NCI-H748 (cell line): ENCODE results near the gene ST8SIA1.

Source experiments
- DNase-seq: peaks from one replicate; lab custom pipeline; 2025; ENCODE audit not compliant: unreplicated experiment; lab: John Stamatoyannopoulos, UW

ST8SIA1 gene

DNA sequence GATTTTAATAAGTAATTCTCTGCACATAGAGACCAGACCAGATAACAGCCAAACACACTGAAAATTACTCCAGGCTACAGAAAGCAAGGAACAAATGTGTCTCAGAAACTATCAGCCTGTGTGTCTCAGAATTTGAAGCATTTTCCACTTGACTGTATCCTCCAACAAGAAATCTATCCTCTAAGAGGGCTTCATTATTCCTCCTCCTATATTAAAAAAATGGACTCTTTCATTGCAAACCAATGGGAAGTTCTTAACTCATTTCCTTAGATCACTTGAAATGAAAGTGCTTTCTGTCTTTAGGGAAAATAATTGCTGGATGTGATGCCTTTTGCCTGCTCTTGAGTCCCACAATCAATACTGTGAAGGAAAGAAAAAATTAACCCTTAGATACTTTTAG, 2.3 kb downstream of the ST8SIA1 start:
- no peak for DNase-seq

DNA sequence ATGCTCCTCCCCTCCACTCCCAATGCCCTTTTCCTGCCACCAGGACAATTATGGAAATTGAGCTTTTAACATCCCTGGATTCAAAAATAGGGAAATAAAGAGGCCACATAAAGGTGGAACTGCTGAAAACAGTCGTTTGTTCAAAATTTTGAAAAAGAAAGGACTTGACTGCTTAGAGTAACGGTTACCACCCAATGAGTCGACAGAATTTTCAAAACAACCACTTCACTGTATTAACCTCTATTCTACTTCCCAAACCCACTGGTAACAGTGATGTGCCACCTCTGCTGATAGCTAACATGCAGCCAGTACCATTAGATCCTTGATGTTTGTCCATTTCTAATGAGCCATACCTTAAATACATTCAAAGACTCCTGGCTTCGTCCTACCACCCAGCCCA, 4.9 kb downstream of the ST8SIA1 start:
- DNase-seq = no peak

DNA sequence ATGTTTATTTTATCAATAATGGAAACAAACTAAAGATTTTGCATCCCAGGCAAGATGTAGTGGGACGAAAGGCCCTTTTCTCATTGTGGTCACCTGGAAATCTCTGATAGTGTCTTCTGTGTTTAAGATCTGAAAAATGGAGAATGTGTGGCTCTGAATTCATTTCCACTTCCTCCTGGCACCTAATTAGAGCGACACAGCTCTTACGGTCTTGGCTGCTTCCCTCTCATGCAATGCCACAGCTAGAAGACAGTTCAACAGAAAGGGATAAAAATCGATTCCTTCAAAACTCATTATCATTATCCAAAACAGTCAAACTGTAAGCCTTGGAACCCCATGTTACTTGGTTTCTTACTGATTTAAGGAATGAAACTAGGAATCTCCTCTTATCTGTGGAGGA, 9.3 kb downstream of the ST8SIA1 start:
- no peak for DNase-seq

DNA sequence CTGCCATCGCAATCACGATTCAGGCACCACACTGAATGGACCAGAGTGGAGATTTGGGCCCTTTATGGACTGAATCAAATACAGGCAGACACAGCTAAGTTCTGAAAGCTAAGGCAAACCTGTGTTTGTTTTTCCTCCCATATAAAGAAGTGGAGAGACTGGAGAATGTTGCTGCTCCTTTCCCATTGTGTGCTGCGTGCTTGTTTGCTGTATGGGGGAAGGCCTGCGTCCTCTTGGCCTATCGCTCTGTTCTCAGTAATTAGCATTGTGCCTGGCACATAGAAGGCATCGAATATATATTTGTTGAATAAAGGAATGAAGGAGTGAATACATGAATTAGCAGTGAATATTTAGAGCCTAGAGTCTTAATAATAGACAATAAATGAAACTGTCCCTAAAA, 12.4 kb downstream of the ST8SIA1 start:
- no peak for DNase-seq

DNA sequence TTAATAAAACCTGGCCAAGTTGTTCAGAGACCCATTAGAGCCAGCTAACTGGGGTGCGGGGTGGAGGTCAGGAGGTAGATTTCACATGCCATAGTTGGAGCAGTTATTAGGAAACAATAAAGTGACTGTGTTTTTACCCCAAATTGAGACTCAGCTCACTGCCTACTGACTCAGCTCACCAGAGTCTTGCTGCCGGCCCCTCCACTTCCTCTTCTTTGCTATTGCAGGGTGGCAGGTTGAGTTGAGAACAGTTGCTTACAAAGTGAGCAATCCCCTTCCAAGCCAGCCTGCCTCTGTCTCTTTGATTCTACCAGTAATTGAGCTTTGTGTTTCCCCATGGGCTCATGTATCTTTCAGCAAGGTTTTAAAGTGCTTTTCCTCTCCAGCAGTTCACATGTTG, 12.9 kb downstream of the ST8SIA1 start:
- DNase-seq = no peak

DNA sequence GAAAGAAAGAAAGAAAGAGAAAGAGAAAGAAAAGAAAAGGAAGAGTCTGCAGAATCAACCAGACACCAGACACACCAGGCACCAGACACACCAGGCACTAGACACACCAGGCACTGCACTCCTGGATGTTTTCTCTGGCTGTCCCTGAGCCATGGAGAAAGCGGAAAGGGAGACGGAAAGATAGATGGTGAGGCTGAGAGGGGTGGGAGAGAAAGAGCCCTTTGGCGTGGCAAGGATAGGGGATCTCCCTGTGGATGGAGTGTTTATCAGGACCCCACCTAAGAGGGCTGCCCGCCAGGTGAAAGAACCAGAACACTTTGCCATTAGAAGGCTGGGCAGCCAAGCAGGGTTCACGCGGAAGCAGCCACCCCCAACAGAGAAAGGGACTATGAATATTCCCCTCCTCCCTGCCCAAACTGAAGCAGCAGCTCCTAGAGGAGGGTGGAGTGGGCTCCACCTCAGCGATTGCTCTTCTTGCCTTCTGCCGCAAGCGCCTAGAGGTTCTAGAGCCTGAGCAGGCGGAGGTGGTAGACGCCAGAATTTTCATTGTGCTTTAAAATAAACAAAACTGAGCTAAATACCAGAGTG, 13.4 kb downstream of the ST8SIA1 start:
- no peak for DNase-seq

DNA sequence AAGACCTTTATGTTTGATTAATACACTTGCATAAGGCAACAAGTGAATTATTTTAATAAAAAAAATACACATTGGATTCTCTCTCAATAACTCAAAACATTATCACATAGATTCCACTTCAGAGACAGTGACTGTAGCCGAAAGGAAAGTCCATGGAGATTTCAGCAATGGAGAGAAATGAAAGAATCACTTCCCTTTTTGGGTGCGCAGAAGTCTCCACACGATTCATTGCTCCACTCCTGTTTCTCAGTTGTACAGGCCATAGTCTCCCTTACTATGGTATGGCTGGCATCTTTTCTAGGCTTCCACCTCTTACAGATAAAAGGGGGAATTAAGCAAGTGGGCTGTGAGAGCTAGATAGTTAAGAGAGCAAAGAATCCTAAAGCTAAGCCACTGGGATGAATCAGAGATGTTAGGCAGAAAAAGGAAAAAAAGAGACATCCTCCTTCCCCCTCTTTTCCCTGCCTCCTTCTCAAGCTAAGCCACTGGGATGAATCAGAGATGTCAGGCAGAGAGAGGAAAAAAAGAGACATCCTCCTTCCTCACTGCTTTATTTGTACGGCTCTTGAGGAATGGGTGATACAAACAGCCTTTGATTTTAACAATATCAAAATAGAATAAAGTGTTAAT, 16.3 kb downstream of the ST8SIA1 start:
- no peak for DNase-seq

DNA sequence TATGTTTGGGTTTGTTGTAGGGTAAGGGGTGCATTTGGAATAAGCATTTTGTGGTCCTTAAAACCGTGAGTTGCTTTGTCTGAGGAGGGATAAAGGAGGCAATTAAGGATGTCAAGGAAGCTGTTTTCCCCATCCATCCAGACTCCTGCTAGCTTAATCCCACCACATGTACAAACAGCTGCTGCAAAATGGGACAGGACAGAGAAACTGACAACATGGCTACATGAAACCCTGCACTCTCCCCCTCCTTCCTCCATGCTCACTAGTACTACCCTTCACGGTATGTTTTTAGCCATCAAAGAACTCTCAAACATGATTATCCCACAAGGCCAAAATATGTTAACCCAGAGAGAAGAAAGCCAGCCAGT, 20.6 kb downstream of the ST8SIA1 start:
- no peak for DNase-seq

DNA sequence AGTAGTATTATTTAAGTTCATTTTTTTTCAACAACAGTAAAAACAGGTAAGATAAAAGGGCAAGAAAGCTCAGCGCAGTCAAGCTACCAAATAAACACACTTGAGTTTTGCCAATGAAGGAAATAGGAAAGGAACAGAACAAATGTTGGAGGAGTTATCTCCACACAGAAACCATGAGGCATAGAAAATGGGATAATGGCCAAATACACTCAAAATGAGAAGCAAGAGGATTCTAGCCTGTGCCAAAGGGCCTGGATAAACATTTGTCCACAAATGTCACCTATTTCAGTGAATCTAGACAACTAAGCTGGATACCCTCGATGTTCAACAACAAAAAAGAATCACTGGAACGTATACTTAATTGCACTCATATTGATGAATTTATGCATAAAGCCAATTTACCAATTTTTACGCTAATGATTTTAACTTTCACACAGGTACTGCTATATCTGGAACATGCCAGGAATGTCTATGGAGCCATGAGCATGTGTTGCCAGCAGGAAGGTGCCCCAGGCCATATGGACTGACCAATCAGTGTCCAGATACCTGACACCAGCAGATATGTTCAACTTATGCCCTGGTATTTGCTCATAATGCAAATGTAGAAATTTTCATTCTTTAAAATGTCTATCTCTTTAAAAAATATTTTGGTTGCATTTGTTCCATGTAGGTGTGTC, 21.1 kb downstream of the ST8SIA1 start:
- no peak for DNase-seq

DNA sequence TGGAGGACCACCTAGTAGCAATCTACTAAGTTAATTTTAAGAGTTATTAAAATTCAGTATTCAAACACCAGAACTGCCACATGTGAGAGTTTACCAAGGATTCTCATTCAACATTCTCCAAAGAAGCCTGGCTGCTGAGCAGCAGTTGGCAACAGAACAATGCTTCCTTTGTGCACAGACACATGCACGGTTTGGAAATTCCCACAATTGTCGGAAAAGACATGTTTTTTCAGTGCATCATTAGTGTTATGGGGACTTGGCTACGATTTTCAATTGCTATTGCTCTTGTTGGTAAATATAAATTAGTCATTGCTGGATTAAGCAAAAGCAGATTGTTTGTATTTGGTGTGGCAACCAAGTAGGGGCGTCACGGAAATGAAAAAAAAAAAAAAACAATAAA, 22.2 kb downstream of the ST8SIA1 start:
- DNase-seq = peak; percentile 9

DNA sequence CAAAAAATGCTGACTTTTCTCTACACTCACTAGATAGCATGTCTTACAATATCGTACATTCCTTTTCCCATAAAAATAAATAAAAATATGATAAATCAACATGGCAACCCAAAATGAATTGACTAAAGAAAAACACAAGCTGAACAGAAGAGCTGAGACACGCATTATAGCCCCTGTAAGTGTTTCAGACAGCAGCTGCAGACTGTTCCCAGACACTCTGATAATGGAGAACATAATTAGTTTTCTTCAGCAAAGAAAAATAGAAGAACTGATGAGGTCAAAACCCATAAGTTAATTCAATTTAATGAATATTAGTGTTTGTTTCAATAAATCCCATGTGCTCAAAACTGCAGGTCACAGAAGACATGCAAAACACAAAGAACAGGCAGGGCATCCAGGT, 23.8 kb downstream of the ST8SIA1 start:
- no peak for DNase-seq

DNA sequence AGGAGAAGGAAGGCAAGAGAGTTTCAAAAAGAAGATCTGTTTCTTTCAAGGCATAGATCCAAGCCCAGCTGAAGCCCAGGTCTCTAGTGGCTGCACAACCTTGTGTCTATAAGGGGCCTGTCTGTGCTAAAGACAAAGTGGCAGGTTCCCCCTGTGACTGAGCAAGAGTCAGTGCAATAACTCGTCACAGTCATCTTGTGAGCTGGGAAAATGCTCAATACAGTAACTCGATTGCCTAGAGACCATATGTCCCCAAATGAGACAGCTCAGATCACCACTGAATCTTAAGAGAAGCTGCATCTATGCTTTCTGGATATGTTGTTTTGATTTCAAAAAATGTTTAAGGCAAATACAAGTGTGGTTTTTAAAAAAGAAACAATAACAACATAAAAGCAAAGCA, 24.2 kb downstream of the ST8SIA1 start:
- DNase-seq = no peak

DNA sequence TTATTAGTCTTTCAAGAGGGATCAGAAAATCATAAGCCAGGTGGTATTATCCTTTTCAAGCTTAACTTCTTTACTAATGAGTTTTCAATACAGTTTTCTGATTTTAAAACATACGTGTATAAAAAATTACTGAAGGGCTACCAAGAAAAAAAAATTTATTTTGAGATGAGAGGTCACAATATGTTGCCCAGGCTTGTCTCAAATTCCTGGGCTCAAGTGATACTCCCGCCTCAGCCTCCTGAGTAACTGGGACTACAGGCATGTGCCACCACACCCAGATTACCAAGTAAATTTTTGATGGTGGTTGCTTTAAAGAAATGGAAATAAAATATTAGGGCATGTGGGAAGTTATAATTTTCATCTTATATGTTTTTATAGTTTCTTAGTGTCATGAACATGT, 26.7 kb downstream of the ST8SIA1 start:
- DNase-seq = no peak

DNA sequence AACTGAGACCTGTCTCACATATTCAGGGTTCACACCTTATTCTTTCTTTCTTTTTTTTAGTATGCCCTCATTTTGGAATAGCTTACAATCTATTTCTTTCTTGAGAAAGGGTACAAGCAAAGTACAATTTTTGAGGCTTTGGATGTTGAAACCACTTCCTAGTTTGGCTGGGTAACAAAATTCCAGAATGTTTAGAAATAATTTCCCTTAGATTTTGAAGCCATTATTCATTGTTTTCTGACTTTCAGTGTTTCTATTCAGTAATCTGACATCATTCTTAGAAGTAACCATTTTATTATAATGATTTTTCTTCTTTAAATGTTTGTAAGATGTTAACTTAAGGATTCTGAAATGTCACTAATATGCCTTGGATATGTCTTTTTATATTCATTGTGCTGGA, 28.2 kb downstream of the ST8SIA1 start:
- DNase-seq = no peak

DNA sequence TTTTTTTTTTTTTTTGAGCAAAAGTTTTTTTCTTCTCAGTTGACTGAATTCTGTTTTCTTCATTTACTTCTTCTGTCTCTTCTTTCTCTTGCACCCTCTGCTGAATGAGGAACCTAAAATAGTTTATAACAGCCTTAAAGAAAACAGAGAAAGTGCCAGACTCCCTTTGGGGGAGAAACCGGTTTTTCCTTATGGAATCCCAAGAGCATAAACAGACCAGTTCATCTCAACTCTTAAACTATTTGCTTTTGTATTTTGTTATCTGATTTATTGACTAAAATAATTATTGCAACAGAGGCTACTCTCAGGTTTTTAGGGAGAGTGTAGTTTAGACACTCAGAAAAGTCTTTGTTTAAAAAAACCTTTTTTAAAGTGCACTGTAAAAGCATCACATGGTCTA, 30.2 kb downstream of the ST8SIA1 start:
- DNase-seq = no peak

DNA sequence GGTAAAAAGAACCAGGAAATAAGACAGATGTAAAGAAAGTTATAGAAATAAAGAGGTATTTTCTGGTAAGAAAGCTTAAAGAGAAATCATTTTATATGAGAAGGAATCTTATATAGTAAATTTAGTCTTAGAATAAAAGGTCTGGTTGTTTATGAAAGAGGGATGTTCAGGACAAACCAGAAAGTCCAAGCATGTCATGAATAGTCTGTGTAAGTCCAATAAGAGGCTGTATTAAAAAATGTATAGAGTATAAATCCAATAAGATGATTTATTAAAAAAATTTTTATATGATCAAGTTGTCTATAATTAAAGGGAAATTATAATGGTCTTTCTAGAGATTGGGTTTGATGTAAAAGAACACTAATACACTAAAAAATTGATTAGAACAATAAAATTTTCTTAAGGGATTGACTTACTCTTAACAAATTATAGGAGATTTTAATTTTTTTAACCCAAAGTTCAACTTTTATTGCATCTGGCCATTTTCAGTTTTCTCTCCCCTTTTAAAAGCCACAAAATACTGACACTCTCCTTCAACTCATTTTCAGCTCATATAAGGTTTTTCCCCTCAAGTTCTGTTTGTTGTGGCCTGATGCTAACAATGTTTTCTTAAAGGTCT, 35.1 kb downstream of the ST8SIA1 start:
- no peak for DNase-seq

DNA sequence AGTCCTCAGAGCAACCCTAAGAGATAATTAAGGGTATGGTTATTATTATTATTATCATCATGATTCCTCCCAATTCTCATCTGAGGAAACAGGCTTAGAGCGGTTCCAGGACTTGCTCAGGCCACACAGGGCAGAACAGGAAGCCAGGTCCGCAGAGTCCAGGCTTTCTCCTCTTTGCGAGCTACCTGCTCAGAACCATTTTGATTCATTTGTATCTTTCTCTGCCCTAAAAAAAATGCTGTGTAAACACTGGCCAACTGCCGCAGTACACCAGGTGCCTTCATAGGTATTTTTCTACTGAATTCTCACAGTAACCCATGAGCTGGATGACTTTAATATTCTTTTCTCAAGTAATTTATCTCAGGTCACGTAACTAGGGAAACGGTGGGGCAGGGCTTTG, 45.3 kb downstream of the ST8SIA1 start:
- DNase-seq = no peak

DNA sequence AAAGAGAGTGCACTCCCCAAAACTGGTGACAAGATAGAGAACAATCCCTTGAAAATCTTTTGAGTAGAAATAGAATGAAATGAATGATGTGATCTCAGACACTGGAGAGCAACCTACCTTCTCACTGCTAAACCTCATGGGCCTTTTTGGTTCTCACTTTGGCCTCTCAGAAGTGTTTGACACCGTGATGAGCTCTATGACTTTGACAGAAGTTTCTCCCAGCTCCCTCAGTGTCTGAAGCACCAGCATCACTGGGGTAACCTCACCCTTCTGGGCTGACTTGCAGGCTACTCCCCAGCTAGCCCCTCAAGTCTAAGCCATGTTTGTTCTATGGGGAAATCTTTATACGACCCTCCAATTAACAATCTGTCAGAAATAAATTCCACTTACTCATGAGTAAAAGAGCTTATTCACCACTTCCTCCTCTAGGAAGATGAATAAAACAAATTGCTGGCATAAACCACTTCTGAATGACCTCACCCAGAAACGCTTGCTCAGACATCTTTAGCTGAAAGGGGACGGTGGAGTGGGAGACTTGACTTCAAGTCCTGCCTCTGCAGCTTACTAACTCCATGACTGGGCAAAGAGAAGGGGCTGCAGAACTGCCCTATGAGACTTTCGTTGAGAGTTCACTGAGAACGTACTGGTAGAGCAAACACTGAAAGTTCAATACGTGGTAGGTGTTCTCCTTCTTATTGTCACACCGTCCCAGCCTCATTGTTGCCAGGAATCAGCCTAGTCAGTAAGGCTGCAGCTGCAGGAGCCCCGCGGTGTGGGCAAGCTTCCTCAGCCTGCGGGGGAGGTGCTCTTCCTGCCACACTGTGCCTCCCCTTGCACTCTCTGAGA, 46.5 kb downstream of the ST8SIA1 start:
- DNase-seq = peak; percentile 20

DNA sequence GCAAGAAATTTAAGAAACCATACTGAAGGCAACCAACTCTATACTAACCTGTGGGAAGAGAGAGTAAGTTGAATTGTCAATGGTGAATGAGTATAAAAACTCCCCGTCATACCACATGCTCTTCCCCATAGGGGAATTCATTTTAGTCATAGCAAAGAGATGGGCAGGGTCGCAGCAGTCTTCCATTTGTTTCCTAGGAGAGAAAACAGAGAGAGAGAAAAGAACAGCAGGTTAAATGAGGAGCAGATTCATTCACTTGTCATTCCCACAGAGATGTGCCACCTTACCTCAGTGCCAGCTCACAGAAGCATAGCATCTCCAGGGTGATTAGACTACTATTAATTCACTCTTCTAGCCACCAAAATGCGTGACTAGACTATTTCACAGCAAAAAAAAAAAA, 47.4 kb downstream of the ST8SIA1 start:
- DNase-seq = no peak

DNA sequence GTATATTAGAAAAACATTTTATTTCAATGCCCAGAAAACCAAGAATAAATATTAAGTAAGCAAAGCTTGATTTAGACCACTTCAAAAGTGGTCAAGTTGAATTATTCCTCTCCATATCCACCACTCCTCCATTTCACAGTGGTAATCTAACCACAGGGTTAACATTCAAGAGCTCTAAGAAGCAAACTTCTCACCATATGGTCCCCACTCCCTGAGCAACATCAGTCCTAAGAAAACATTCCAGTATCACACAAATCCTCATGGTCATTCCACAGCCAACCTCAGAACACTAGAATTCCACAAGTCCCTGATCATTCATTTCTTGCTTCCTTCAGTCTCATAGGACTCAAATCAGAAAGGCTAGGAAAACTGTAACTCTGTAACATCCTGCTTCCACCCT, 47.9 kb downstream of the ST8SIA1 start:
- DNase-seq = no peak

DNA sequence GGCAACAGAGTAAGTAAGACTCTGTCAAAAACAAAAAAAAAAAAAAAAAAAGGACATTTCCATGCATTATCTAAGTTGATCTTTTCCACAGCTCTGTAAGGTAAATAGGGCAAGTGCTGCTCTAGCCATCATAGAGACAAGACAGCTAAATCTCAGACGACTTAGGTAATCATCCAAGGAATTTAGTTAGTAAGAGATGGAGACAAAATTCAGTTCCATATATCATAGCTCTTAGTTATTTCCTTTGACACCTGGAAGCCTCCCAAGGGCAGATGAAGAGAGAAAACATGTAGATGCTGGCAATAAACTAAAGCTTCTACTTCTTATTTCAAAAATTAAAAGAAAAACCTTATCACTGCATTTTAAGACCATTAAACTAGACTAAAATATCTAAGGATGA, 48.7 kb downstream of the ST8SIA1 start:
- no peak for DNase-seq

DNA sequence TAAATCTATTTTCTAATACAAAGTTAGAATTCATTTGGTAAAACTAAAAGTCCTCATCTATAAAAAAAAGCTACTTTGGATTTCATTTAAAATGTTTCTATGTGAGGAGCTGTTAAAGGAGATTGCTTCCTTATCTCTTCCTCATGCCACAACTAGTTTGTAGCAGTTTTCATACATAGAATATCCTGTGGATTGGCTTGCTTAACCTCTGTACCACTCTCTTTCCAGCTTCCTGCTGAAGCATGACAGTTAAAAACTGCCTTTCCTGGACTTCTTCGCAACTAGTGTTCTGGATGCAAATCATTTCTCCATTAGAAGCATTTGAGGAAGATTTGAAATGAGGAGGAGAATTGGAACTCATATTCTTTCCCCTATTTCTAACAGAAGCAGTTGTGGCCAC, 49.6 kb downstream of the ST8SIA1 start:
- no peak for DNase-seq
